DMS53 treated with DMSO at 0.1 percent for 48 hours (cell line): Measurements from ENCODE around the gene COPRS.
A peak's percentile ranks its signal among the peaks of the same experiment; 100 is the strongest.

ENCODE experiments used
- DNase-seq: peaks from one replicate; lab custom pipeline; 2025; ENCODE audit not compliant: unreplicated experiment; lab: John Stamatoyannopoulos, UW

COPRS gene, protein sequence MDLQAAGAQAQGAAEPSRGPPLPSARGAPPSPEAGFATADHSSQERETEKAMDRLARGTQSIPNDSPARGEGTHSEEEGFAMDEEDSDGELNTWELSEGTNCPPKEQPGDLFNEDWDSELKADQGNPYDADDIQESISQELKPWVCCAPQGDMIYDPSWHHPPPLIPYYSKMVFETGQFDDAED

GRCh38 chr17:31858642-31859486 is at the start of gene COPRS:
Gene COPRS (minus strand): TSS chr17:31859244. CDS start chr17:31859199, 45 bp downstream.
- DNase-seq, result peak; percentile 44

DNA sequence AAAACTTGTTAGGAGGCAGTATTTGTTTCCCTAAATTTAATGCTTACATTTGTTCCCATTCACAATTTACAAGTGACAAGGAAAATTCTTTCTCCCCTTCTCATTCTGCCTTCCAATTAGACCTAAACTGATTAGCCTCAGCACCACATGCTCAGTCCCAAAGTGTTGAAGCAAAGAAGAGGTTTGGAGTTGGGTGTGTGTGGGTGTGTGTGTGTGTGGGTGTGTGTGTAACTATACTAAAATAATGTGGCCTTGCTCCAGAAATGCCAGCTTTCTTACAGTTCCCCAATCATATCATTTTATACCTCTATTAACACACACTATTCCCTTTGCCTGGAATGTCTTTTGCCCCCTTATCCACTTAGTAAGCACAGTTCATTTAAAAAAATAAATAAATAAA is 49.3 kb upstream of the COPRS start:
- DNase-seq, result no peak

GRCh38 chr17:31907342-31907962 is 48.4 kb upstream of the COPRS start:
- no peak for DNase-seq

GRCh38 chr17:31903401-31903800 is 44.4 kb upstream of the COPRS start:
- no peak for DNase-seq

DNA sequence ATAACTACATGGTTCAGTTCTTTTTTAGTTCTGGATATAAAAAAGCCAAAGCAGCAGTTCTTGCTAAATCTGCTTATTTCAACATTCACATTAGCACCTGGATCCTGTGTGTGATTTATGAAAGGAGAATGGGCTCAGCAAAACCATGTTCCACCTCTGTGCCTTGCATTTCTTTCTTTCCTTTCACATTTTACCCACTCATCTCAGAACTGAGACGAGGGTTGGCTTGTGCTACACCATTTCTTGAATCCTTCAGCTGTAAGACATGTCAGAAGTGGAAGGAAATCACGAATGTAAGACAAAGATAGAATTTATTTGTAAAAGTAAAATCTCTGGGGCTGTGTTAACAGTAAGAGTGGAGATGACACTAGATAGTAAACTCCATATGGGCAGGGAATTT is 43.6 kb upstream of the COPRS start:
- DNase-seq, result no peak

DNA sequence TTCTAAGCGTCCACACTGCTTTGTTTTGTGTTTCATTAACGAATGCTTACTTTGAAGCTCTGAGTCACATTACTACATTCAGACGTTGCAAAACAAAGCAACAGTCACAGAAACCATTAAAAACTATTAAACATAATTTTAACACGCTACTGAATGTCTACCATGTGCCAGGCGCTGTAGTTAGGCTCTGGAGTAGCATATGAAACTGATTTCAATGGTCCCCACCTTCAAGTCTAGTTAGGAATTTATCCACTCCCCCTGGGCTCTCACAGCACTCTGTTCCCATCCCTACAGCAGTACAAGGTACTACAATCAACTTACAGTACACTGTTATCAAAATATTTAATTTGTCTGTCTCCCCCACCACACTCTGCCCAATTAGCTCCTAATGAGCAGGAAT is 41.8 kb upstream of the COPRS start:
- DNase-seq, result no peak

- DNase-seq, result no peak
Measured at GRCh38 chr17:31888124-31888523, 29.1 kb upstream of the COPRS start.

GRCh38 chr17:31882571-31882970 is 23.5 kb upstream of the COPRS start:
- DNase-seq, result no peak

GRCh38 chr17:31880311-31880710 is 21.3 kb upstream of the COPRS start:
- no peak for DNase-seq

DNA sequence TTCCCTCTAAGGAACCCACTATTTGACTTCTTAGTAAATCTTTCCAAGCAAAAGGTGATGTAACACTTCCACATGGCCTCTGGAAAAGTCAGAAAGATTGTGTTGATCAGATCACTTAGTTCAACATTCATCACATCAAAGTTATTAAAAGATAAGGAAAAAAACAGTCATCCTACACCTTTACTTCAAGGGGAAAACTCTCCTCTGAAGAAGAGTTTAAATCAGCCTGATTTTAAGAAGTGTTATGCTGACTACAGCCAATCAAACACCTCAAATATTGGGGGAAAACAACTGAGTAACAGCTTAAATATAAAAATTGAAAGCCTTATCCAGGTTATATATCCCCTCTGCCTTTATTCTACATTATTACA is 19.6 kb upstream of the COPRS start:
- DNase-seq, result no peak

DNA sequence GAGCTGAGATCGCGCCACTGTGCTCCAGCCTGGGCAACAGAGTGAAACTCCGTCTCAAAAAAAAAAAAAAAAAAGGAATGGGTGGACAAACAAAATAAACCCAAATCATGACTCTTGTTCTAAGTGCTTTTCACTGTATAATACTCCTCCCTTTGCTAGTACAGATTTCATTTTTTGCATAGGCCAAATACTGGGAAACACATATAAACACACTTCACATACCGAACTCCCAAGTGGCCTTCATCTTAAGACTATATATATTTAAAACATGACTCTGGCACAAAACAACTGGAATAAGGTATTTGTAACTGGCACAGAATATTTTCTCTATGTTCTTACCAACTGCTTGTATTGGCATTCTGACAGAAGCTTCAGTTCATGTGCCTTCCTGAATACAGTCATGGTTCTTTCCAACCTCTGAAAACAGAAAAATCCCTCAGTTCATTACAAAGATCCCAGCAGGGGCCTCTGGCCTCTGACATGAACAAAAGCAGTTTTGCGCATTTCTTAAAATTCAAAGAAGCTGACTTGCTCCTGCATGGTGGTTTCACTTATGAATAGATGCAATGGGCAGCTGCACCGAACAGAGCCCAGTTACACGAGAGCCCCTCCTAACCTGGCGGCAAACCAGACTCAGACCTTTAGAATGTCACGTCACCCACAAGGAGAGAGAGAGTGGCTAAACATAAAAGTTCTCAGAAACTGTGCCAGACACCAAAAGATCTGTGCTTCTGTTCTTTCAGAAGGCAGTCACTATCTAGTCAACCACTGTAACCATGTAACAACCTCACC is 19.1 kb upstream of the COPRS start:
- no peak for DNase-seq

DNA sequence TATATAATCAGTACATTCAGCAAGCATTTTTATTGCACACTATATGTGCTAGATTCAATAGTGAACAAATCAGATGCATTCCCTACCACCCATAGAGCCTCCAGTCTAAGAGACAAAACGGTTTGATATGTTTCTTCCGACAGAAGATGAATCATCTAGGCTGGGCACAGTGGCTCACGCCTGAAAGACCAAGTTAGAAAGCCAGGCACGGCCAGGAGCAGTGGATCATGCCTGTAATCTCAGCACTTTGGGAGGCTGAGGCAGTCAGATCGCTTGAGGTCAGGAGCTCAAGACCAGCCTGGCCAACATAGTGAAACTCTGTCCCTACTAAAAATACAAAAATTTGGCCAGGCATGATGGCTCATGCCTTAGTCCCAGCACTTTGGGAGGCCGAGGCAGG is 18.3 kb upstream of the COPRS start:
- no peak for DNase-seq

DNA sequence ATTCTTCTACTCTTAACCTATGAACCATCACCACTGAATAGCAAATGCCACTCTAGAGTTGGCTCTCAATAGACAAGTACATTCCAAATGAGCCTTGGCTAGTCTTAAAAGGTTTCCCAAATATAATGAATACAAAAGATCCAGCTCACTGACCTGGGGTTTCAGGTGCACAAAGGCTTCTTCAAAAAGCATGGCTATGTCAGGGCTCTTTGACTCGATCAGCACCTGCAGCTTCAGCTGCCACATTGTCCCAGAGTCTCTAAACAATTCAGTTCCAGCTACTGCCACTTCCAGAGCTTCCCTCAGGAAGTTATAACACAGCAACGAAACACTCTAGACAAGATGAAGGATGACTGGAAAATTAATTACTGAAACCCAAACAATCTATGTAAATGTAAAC is 16.0 kb upstream of the COPRS start:
- no peak for DNase-seq

DNA sequence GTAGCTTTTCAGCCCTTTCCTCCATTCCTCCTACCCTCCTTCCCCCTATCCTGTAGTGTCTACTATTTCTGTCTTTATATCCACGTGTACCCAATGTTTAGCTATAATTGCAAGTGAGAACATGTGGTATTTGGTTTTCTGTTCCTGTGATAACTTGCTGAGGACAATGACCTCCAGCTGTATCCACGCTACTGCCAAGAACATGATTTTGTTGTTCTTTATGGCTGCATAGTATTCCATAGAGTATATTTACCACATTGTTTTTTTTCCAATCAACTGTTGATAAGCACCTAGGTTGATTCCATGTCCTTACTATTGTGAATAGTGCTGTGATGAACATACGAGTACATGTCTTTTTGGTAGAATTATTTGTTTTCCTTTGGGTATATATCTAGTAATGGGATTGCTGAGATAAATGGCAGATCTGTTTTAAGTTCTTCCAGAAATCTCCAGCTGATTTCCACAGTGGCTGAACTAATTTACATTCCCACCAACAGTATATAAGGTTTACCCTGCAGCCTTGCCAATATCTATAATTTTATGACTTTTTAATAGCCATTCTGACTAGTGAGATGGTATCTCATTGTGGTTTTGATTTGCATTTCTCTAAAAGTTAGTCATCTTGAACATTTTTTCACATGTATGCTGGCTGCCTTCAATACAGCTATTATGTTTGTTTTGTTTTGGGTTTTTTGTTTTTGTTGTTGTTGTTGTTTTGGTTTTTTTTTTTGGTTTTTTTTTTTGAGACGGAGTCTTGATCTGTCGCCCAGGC is 10.9 kb upstream of the COPRS start:
- no peak for DNase-seq

DNA sequence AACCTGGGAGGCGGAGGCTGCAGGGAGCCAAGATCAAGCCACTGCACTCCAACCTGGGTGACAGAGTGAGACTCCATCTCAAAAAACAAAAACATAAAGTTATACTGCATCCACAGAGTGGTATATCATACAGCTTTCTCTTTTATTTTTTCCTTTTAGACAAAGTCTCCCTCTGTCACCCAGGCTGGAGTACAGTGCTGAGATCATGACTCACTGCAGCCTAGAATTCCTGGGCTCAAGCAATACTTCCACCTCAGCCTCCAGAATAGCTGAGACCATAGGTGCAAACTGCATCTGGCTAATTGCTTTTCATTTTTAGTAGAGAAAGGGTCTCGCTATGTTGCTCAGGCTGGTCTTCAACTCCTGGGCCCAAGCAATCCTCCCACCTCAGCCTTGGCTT is 10.0 kb upstream of the COPRS start:
- no peak for DNase-seq

DNA sequence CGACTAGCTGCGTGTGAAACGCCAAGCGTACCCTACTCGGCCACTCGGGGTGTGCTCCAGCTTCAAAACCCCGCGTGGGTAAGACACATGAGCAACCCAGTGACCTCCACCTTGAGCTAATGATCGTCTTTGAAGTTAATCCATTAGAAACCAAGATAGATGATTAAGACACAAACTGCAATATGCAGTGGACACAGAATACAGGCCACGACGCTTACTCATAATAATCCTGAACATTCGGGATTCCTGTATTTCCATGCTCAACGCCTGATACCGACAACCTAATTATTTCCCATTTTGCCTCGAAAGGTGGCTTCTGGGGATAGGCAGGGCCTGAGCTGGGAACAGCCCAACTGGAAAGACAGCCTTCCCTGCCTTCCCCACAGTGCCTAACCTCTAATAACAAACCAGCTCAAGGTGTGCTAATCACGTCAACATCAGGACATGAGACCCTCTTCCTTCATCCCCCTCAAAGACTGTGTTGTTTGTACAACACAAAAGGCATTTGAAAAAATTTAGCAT is 504 bp upstream of the COPRS start:
- peak; percentile 5 for DNase-seq

GRCh38 chr17:31857920-31858641 is 963 bp downstream of the COPRS start:
- no peak for DNase-seq

DNA sequence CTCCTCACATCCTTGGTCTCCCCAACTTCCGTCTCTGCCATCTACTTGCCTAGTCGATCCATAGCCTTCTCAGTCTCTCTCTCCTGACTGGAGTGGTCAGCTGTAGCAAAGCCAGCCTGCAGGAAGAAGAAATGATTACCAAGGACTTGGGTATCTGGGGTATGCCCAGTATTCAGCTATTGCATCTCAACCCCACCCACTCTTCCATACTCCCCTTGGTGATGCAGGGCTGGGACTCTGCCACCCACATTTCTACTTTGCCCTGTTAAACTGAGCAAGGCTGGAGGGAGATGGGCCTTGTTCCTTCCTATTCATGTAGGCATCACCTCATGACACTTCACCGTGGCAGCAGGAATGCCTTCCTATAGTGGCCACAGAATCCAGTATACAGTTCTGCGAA is 2.3 kb downstream of the COPRS start:
- no peak for DNase-seq

GRCh38 chr17:31854672-31855071 is 4.4 kb downstream of the COPRS start:
- no peak for DNase-seq

- DNase-seq, result no peak
Measured at GRCh38 chr17:31853911-31854470, 5.1 kb downstream of the COPRS start.
